Neuronal stem cell (in vitro differentiated cells): Measurements from ENCODE around the gene HOXB8.

Experiments
- DNase-seq: peaks from one replicate; pipeline ENCODE4 v3.0.0-alpha.2; 2013; ENCODE audit warnings: low spot score
- H2AFZ ChIP-seq: one replicate; pipeline ENCODE4 v1.6.1; 2013; ENCODE audit warnings: mild to moderate bottlenecking, low read length, inconsistent platforms
- H2AK5ac ChIP-seq: 2 replicates; pipeline ENCODE4 v1.6.1; 2013; ENCODE audit warnings: low read depth, mild to moderate bottlenecking, inconsistent platforms, low read length, moderate library complexity, mixed read lengths
- H2BK120ac ChIP-seq: 2 replicates; pipeline ENCODE4 v1.6.1; 2013; ENCODE audit warnings: low read depth, mild to moderate bottlenecking, inconsistent platforms, low read length, moderate library complexity, mixed read lengths
- H2BK12ac ChIP-seq: one replicate; pipeline ENCODE4 v1.6.1; 2013; ENCODE audit warnings: low read length, inconsistent platforms
- H2BK15ac ChIP-seq: 2 replicates; pipeline ENCODE4 v1.6.1; 2013; ENCODE audit warnings: mild to moderate bottlenecking, low read length, inconsistent platforms, mixed read lengths
- H2BK5ac ChIP-seq: one replicate; pipeline ENCODE4 v1.6.1; 2013; ENCODE audit warnings: inconsistent platforms, mild to moderate bottlenecking, low read length, moderate library complexity
- H3K14ac ChIP-seq: one replicate; pipeline ENCODE4 v1.6.1; 2013; ENCODE audit warnings: low read length, inconsistent platforms
- H3K18ac ChIP-seq: 2 replicates; pipeline ENCODE4 v1.6.1; 2013; ENCODE audit warnings: low read length, inconsistent platforms
- H3K23ac ChIP-seq: 2 replicates; pipeline ENCODE4 v1.6.1; 2013; ENCODE audit warnings: low read depth, mild to moderate bottlenecking, mixed read lengths, low read length, inconsistent platforms; ENCODE audit not compliant: poor library complexity
- H3K27ac ChIP-seq: replicated peaks from 3 replicates; pipeline ENCODE4 v1.5.1; 2013; ENCODE audit warnings: low read length, inconsistent platforms
- H3K27me3 ChIP-seq, 3 experiments: 2 replicates each; pipeline ENCODE4 v1.6.1; 2013; ENCODE audit warnings: low read length in 3 of 3, mild to moderate bottlenecking in 2 of 3, inconsistent platforms in 1 of 3, low read depth in 1 of 3, mixed read lengths in 1 of 3, moderate library complexity in 1 of 3; ENCODE audit not compliant: control insufficient read depth in 3 of 3, insufficient read depth in 3 of 3
- H3K36me3 ChIP-seq, 2 donors: replicated peaks in 1 of 2; 2 replicates each; pipeline ENCODE4 v1.6.1; 2013; ENCODE audit warnings: low read length in 2 of 2; ENCODE audit not compliant: control insufficient read depth in 2 of 2, insufficient read depth in 2 of 2
- H3K4ac ChIP-seq: 2 replicates; pipeline ENCODE4 v1.6.1; 2013; ENCODE audit warnings: inconsistent platforms, mild to moderate bottlenecking, low read length, moderate library complexity
- H3K4me1 ChIP-seq, 2 donors: 1 replicate in 1 of 2; 2 replicates in 1 of 2; pipeline ENCODE4 v1.6.1; 2013; ENCODE audit warnings: low read length in 2 of 2, low read depth in 1 of 2; ENCODE audit not compliant: control insufficient read depth in 2 of 2, insufficient read depth in 1 of 2
- H3K4me2 ChIP-seq: one replicate; pipeline ENCODE4 v1.6.1; 2013; ENCODE audit warnings: mild to moderate bottlenecking, low read length, inconsistent platforms; ENCODE audit not compliant: insufficient read depth, poor library complexity, severe bottlenecking
- H3K4me3 ChIP-seq, 2 donors: 2 replicates each; pipeline ENCODE4 v1.5.1; 2013; ENCODE audit warnings: low read length in 2 of 2, mild to moderate bottlenecking in 2 of 2, inconsistent platforms in 1 of 2, moderate library complexity in 1 of 2
- H3K79me1 ChIP-seq: one replicate; pipeline ENCODE4 v1.6.1; 2013; ENCODE audit warnings: low read depth, mild to moderate bottlenecking, inconsistent platforms, low read length, moderate library complexity
- H3K9ac ChIP-seq: one replicate; pipeline ENCODE4 v1.6.1; 2013; ENCODE audit warnings: mild to moderate bottlenecking, low read depth, low read length, inconsistent platforms; ENCODE audit not compliant: poor library complexity
- H3K9me3 ChIP-seq, 2 donors: replicated peaks in 1 of 2; 2 replicates each; pipeline versions ENCODE3 to v1.6.1; 2013; ENCODE audit warnings: low read length in 2 of 2, mild to moderate bottlenecking in 2 of 2, inconsistent platforms in 1 of 2, low read depth in 1 of 2, mixed read lengths in 1 of 2, moderate library complexity in 1 of 2; ENCODE audit not compliant: control insufficient read depth in 2 of 2, insufficient read depth in 1 of 2
- H4K8ac ChIP-seq: one replicate; pipeline ENCODE4 v1.6.1; 2013; ENCODE audit warnings: low read depth, mild to moderate bottlenecking, inconsistent platforms, low read length, moderate library complexity
- H4K91ac ChIP-seq: one replicate; pipeline ENCODE4 v1.6.1; 2013; ENCODE audit warnings: low read length, low read depth, mild to moderate bottlenecking, inconsistent platforms; ENCODE audit not compliant: poor library complexity
- WGBS, 2 donors: extraction: QIAGEN DNeasy Blood & Tissue Kit; methylation state at CpG; one replicate each; pipeline ENCODE4 v1.1.7; 2013; ENCODE audit warnings: missing lambda C conversion rate in 2 of 2, mixed read lengths in 1 of 2; ENCODE audit not compliant: insufficient read length in 2 of 2, insufficient replicate concordance in 1 of 2; ENCODE audit errors: extremely low coverage in 2 of 2; 5-methylcytosine and 5-hydroxymethylcytosine counted together

The HOXB8 gene

GRCh38 chr17:48605991-48606891 is 8.9 kb downstream of the HOXB8 start:
- peaks cover 70 to 99% (median 97%) of the 10 kb centered on the region in 3 experiments for H3K27me3 ChIP-seq
- no peak overlapping the region for H2BK120ac ChIP-seq
- H3K27ac ChIP-seq = no peak overlapping the region
- H4K91ac ChIP-seq = no peak overlapping the region
- H3K23ac ChIP-seq = no peak overlapping the region
- no peak overlapping the region for H4K8ac ChIP-seq
- no peak for DNase-seq
- no peak overlapping the region for H2BK12ac ChIP-seq
- H2AFZ ChIP-seq = no peak overlapping the region
- no peak overlapping the region for H3K4me3 ChIP-seq
- no peak overlapping the region for H2BK15ac ChIP-seq
- H3K9ac ChIP-seq = no peak overlapping the region
- H3K4me1 ChIP-seq = no peaks in the 10 kb centered on the region
- H2AK5ac ChIP-seq = no peak overlapping the region
- H3K18ac ChIP-seq = no peak overlapping the region
- H3K14ac ChIP-seq = no peak overlapping the region
- H3K4ac ChIP-seq = no peak overlapping the region
- no peaks in the 10 kb centered on the region for H3K36me3 ChIP-seq
- peaks cover 8 to 14% of the 10 kb centered on the region in 2 donors for H3K9me3 ChIP-seq
- H3K79me1 ChIP-seq = no peaks in the 10 kb centered on the region
- H3K4me2 ChIP-seq = no peak overlapping the region
- no peak overlapping the region for H2BK5ac ChIP-seq
- no CpG with 5 or more reads among the region's 41 CpGs for WGBS, 2 donors

- H3K14ac ChIP-seq = no peak overlapping the region
- H3K4me3 ChIP-seq = no peak overlapping the region
- H2BK12ac ChIP-seq = no peak overlapping the region
- no peak overlapping the region for H2AFZ ChIP-seq
- no peak overlapping the region for H3K27ac ChIP-seq
- H2AK5ac ChIP-seq = no peak overlapping the region
- no peaks in the 10 kb centered on the region for H3K4me1 ChIP-seq
- no peak overlapping the region for H3K4ac ChIP-seq
- no peak overlapping the region for H3K4me2 ChIP-seq
- WGBS, 2 donors = no CpG with 5 or more reads among the region's 10 CpGs
- no peaks in the 10 kb centered on the region for H3K36me3 ChIP-seq
- peaks cover 8 to 12% of the 10 kb centered on the region in 2 donors for H3K9me3 ChIP-seq
- no peak overlapping the region for H3K9ac ChIP-seq
- H4K8ac ChIP-seq = no peak overlapping the region
- H2BK120ac ChIP-seq = no peak overlapping the region
- no peaks in the 10 kb centered on the region for H3K79me1 ChIP-seq
- H3K27me3 ChIP-seq = peaks cover 66 to 99% (median 97%) of the 10 kb centered on the region in 3 experiments
- DNase-seq = no peak
- no peak overlapping the region for H3K18ac ChIP-seq
- no peak overlapping the region for H2BK15ac ChIP-seq
- H2BK5ac ChIP-seq = no peak overlapping the region
- H4K91ac ChIP-seq = no peak overlapping the region
- H3K23ac ChIP-seq = no peak overlapping the region
Observed at GRCh38 chr17:48605409-48605919, 9.6 kb downstream of the HOXB8 start.

- Histone ChIP-seq H3K23ac (no peak within 1 kb of the TSS), H3K4ac (no peak within 1 kb of the TSS), H2AFZ (no peak within 1 kb of the TSS), H3K79me1 (no peaks in the 10 kb centered on the region), H2AK5ac (no peak within 1 kb of the TSS), H3K14ac (no peak within 1 kb of the TSS), H2BK120ac (no peak within 1 kb of the TSS), H2BK15ac (no peak within 1 kb of the TSS), H3K4me2 (no peak within 1 kb of the TSS), H3K4me3 (no peak within 1 kb of the TSS), H3K4me1 (no peaks in the 10 kb centered on the region), H2BK12ac (no peak within 1 kb of the TSS), H4K8ac (no peak within 1 kb of the TSS), H3K27me3 (peaks cover 66 to 99% (median 97%) of the 10 kb centered on the region in 3 experiments), H3K36me3 (no peaks in the 10 kb centered on the region), H3K9me3 (peaks cover 8 to 9% of the 10 kb centered on the region in 2 donors), H3K9ac (no peak within 1 kb of the TSS), H3K27ac (no peak within 1 kb of the TSS), H2BK5ac (no peak within 1 kb of the TSS), H3K18ac (no peak within 1 kb of the TSS), H4K91ac (no peak within 1 kb of the TSS)
- DNase-seq = no peak
- no CpG with 5 or more reads among the region's 16 CpGs for WGBS, 2 donors
Observed at GRCh38 chr17:48604770-48605329, 10.2 kb downstream of the HOXB8 start, which contains the start of gene HOXB6. TSS of gene HOXB6 (minus strand) at chr17:48604986. CDS start at chr17:48598150, 6,836 bp downstream.
